Peyer's patch (tissue), 4 donors: Measurements from ENCODE around the gene SYNDIG1. TPM values are rescaled to one million over a fixed set of nuclear protein-coding genes. Genes with fewer than 3 reads are reported as not detected.

Experiments used
- DNase-seq, 3 donors: peaks; one replicate each; pipeline ENCODE4 v3.0.0-alpha.2; 2017 to 2019
- H3K27ac ChIP-seq, 4 donors: fragments of 200-600 bp; sonication (generic); one replicate each; pipeline ENCODE4 v1.5.1; 2016 to 2019
- H3K27me3 ChIP-seq, 2 donors: fragments of 200-600 bp; sonication (generic); one replicate each; pipeline ENCODE4 v1.5.1; 2019
- H3K36me3 ChIP-seq, 3 donors: fragments of 200-600 bp; sonication (generic); one replicate each; pipeline ENCODE4 v1.5.1; 2016 to 2019
- H3K4me1 ChIP-seq, 4 donors: fragments of 200-600 bp; sonication (generic); one replicate each; pipeline ENCODE4 v1.5.1; 2016 to 2019
- H3K4me3 ChIP-seq, 4 donors: fragments of 200-600 bp; sonication (generic); 1 replicate in 3 of 4; 2 replicates in 1 of 4; pipeline ENCODE4 v1.5.1; 2016 to 2019; ENCODE audit warnings: mild to moderate bottlenecking in 1 of 4
- H3K9me3 ChIP-seq, 4 donors: fragments of 200-600 bp; sonication (generic); one replicate each; pipeline ENCODE4 v1.5.1; 2016 to 2019; ENCODE audit warnings: mild to moderate bottlenecking in 1 of 4
- CTCF ChIP-seq, 6 experiments: fragments of 450-650 bp in 4 of 6; fragments of 200-600 bp in 2 of 6; sonication (generic) in 1 of 6; IDR thresholded peaks; one replicate each; pipeline ENCODE4 v1.5.1; 2017 to 2019; ENCODE audit warnings: antibody characterized with exemption in 6 of 6, mild to moderate bottlenecking in 3 of 6, moderate library complexity in 1 of 6
- POLR2A ChIP-seq, 2 donors: fragments of 450-650 bp; IDR thresholded peaks; one replicate each; pipeline ENCODE4 v1.5.1; 2017; ENCODE audit warnings: antibody characterized with exemption in 2 of 2, mild to moderate bottlenecking in 2 of 2, moderate library complexity in 2 of 2
- total RNA-seq, 4 donors: library from RNA; depleted of rRNA; stranded (reverse); fragments of >200 nt; gene quantifications; one replicate each; pipeline ENCODE4 v1.1.0, GENCODE V29; 2016

The SYNDIG1 gene
- total RNA-seq, 4 donors from 2014 or later, result 0.76 to 1.7 TPM; not detected in 2

- Histone ChIP-seq H3K9me3 (no peaks in the 10 kb centered on the region), H3K4me1 (no peaks in the 10 kb centered on the region)
- no peak for TF ChIP-seq POLR2A (IDR thresholded peaks at IDR 0.05)
- TF ChIP-seq CTCF (IDR thresholded peaks at IDR 0.05), result no peak
Measured at GRCh38 chr20:24531202-24531601, 61.8 kb downstream of the SYNDIG1 start.

GRCh38 chr20:24531631-24532419 is 62.4 kb downstream of the SYNDIG1 start:
- Histone ChIP-seq H3K4me3 (no peak overlapping the region), H3K27me3 (no peaks in the 10 kb centered on the region), H3K4me1 (no peaks in the 10 kb centered on the region), H3K9me3 (no peaks in the 10 kb centered on the region), H3K36me3 (no peaks in the 10 kb centered on the region), H3K27ac (no peak overlapping the region)
- TF ChIP-seq POLR2A (IDR thresholded peaks at IDR 0.05), result no peak
- TF ChIP-seq CTCF (IDR thresholded peaks at IDR 0.05), result no peak
- no peak for DNase-seq

More at GRCh38 chr20:24531202-24531601, 61.8 kb downstream of the SYNDIG1 start:
- DNase-seq, result no peak
- Histone ChIP-seq H3K27me3 (no peaks in the 10 kb centered on the region), H3K4me3 (no peak overlapping the region), H3K36me3 (no peaks in the 10 kb centered on the region), H3K27ac (no peak overlapping the region)

GRCh38 chr20:24533449-24533848 is 64.0 kb downstream of the SYNDIG1 start:
- Histone ChIP-seq H3K4me3 (no peak overlapping the region), H3K4me1 (no peaks in the 10 kb centered on the region), H3K9me3 (no peaks in the 10 kb centered on the region), H3K27ac (no peak overlapping the region), H3K27me3 (no peaks in the 10 kb centered on the region), H3K36me3 (no peaks in the 10 kb centered on the region)
- DNase-seq, result no peak
- TF ChIP-seq POLR2A (IDR thresholded peaks at IDR 0.05) (no peak), CTCF (IDR thresholded peaks at IDR 0.05) (no peak)

- Histone ChIP-seq H3K4me1 (no peaks in the 10 kb centered on the region), H3K4me3 (no peak overlapping the region), H3K27ac (no peak overlapping the region), H3K27me3 (no peaks in the 10 kb centered on the region), H3K9me3 (no peaks in the 10 kb centered on the region), H3K36me3 (no peaks in the 10 kb centered on the region)
- TF ChIP-seq CTCF (IDR thresholded peaks at IDR 0.05), result no peak
- no peak for TF ChIP-seq POLR2A (IDR thresholded peaks at IDR 0.05)
- DNase-seq, result no peak
Measured at GRCh38 chr20:24534282-24534681, 64.9 kb downstream of the SYNDIG1 start.

- no peaks in the 10 kb centered on the region for H3K4me1 ChIP-seq
- H3K36me3 ChIP-seq, result no peaks in the 10 kb centered on the region
- H3K27ac ChIP-seq, result no peak overlapping the region
- no peak overlapping the region for H3K4me3 ChIP-seq
- DNase-seq, result no peak
- H3K9me3 ChIP-seq, result no peaks in the 10 kb centered on the region
- no peaks in the 10 kb centered on the region for H3K27me3 ChIP-seq
- TF ChIP-seq POLR2A (IDR thresholded peaks at IDR 0.05) (no peak), CTCF (IDR thresholded peaks at IDR 0.05) (no peak)
Measured at GRCh38 chr20:24535941-24536730, 66.7 kb downstream of the SYNDIG1 start.
